CD14-positive monocyte (primary cell): Measurements from ENCODE around the gene NFATC1. TPM values are rescaled to one million over a fixed set of nuclear protein-coding genes. Genes with fewer than 3 reads are reported as not detected.

Source experiments
- DNase-seq, 3 donors: peaks; one replicate each; pipeline ENCODE4 v3.0.0-alpha.2; 2011 to 2022
- H2AFZ ChIP-seq: 2 replicates; pipeline ENCODE4 v1.6.0; 2012; ENCODE audit warnings: mild to moderate bottlenecking, low read depth, low read length, inconsistent platforms; ENCODE audit not compliant: insufficient read depth, poor library complexity, severe bottlenecking
- H3K27ac ChIP-seq, 2 donors: 1 replicate in 1 of 2; 2 replicates in 1 of 2; pipeline ENCODE4 v1.5.1; 2012 to 2013; ENCODE audit warnings: low read length in 2 of 2, control low read depth in 1 of 2, inconsistent platforms in 1 of 2, low read depth in 1 of 2, mild to moderate bottlenecking in 1 of 2
- H3K27me3 ChIP-seq, 2 donors: one replicate each; pipeline versions ENCODE4 v1.6.0 to v1.6.1; 2011 to 2013; ENCODE audit warnings: low read length in 2 of 2; ENCODE audit not compliant: control insufficient read depth in 2 of 2, insufficient read depth in 2 of 2
- H3K36me3 ChIP-seq, 2 donors: replicated peaks in 1 of 2; 1 replicate in 1 of 2; 2 replicates in 1 of 2; pipeline versions ENCODE4 v1.5.1 to v1.6.1; 2012 to 2013; ENCODE audit warnings: low read length in 2 of 2, control low read depth in 1 of 2, inconsistent platforms in 1 of 2, mild to moderate bottlenecking in 1 of 2; ENCODE audit not compliant: insufficient read depth in 2 of 2, control insufficient read depth in 1 of 2
- H3K4me1 ChIP-seq, 2 donors: 1 replicate in 1 of 2; 2 replicates in 1 of 2; pipeline versions ENCODE4 v1.5.1 to v1.6.1; 2012 to 2013; ENCODE audit warnings: low read length in 2 of 2, control low read depth in 1 of 2, inconsistent platforms in 1 of 2, mild to moderate bottlenecking in 1 of 2, moderate library complexity in 1 of 2; ENCODE audit not compliant: insufficient read depth in 2 of 2, control insufficient read depth in 1 of 2
- H3K4me2 ChIP-seq: replicated peaks from 2 replicates; pipeline ENCODE3; 2012; ENCODE audit warnings: low read length, moderate library complexity, mild to moderate bottlenecking; ENCODE audit not compliant: poor library complexity, severe bottlenecking; ENCODE audit errors: extremely low read depth
- H3K4me3 ChIP-seq, 3 experiments: fragments of 200-600 bp in 1 of 3; sonication (generic) in 1 of 3; replicated peaks in 1 of 3; 1 replicate in 2 of 3; 2 replicates in 1 of 3; pipeline ENCODE4 v1.5.1; 2011 to 2013; ENCODE audit warnings: low read length in 3 of 3, mild to moderate bottlenecking in 3 of 3, control low read depth in 2 of 3, low read depth in 2 of 3, inconsistent platforms in 1 of 3, moderate library complexity in 1 of 3
- H3K79me2 ChIP-seq: 2 replicates; pipeline ENCODE4 v1.6.0; 2012; ENCODE audit warnings: mild to moderate bottlenecking, control low read depth, inconsistent platforms, low read length, moderate library complexity; ENCODE audit not compliant: insufficient read depth
- H3K9ac ChIP-seq: 2 replicates; pipeline ENCODE4 v1.6.0; 2017; ENCODE audit warnings: low read length, mild to moderate bottlenecking; ENCODE audit not compliant: insufficient read depth, poor library complexity, severe bottlenecking
- H3K9me3 ChIP-seq, 2 donors: replicated peaks in 1 of 2; 1 replicate in 1 of 2; 2 replicates in 1 of 2; pipeline versions ENCODE4 v1.5.1 to v1.6.1; 2012 to 2013; ENCODE audit warnings: low read length in 2 of 2, control low read depth in 1 of 2; ENCODE audit not compliant: control insufficient read depth in 1 of 2, insufficient read depth in 1 of 2
- H4K20me1 ChIP-seq: 2 replicates; pipeline ENCODE4 v1.6.0; 2012; ENCODE audit warnings: mild to moderate bottlenecking, low read length, control low read depth, moderate library complexity; ENCODE audit not compliant: insufficient read depth
- H3K27ac Mint-ChIP-seq, 7 donors: one replicate each; pipeline ENCODE4 v1.8.0; 2020; ENCODE audit warnings: mild to moderate bottlenecking in 7 of 7, mixed read lengths in 7 of 7, moderate library complexity in 6 of 7, inconsistent platforms in 2 of 7
- H3K27me3 Mint-ChIP-seq, 3 donors: one replicate each; pipeline ENCODE4 v1.8.0; 2021 to 2022; ENCODE audit warnings: low read depth in 3 of 3, mild to moderate bottlenecking in 3 of 3, mixed read lengths in 3 of 3, moderate library complexity in 3 of 3, inconsistent platforms in 1 of 3
- H3K36me3 Mint-ChIP-seq, 2 donors: one replicate each; pipeline ENCODE4 v1.8.0; 2020; ENCODE audit warnings: mixed read lengths in 2 of 2, inconsistent platforms in 1 of 2, mild to moderate bottlenecking in 1 of 2
- H3K4me1 Mint-ChIP-seq: one replicate; pipeline ENCODE4 v1.8.0; 2020; ENCODE audit warnings: mild to moderate bottlenecking, mixed read lengths
- H3K4me3 Mint-ChIP-seq, 2 donors: one replicate each; pipeline ENCODE4 v1.8.0; 2020; ENCODE audit warnings: mild to moderate bottlenecking in 2 of 2, mixed read lengths in 2 of 2, moderate library complexity in 1 of 2
- H3K9me3 Mint-ChIP-seq, 7 donors: one replicate each; pipeline ENCODE4 v1.8.0; 2020 to 2022; ENCODE audit warnings: mixed read lengths in 7 of 7, mild to moderate bottlenecking in 6 of 7, moderate library complexity in 6 of 7, inconsistent platforms in 2 of 7
- WGBS: methylation state at CpG from one replicate; pipeline ENCODE4 v1.1.5; 2013; ENCODE audit warnings: missing lambda C conversion rate; ENCODE audit not compliant: insufficient coverage; 5-methylcytosine and 5-hydroxymethylcytosine counted together
- intact Hi-C, 2 donors: fragments of 100-400 bp; cut with micrococcal nuclease; formaldehyde crosslinking; loops; one replicate each; pipeline versions ENCODE4 v1.15.0 to v1.15.1; 2023
- polyA plus RNA-seq, 3 donors: library from polyadenylated mRNA; depleted of rRNA in 1 of 3; unstranded in 2 of 3; stranded (reverse) in 1 of 3; fragments of 300-500 nt in 2 of 3; fragments of >200 nt in 1 of 3; fragmentation: Illumina TruSeq in 2 of 3; gene quantifications; 1 replicate in 2 of 3; 2 replicates in 1 of 3; pipeline ENCODE4 v1.2.3, GENCODE V29; 2012 to 2021
- TF ChIP-seq, protein P1 (sequence below): fragments of 200-600 bp; IDR thresholded peaks from one replicate; pipeline ENCODE4 v1.8.0; 2022; ENCODE audit warnings: antibody characterized with exemption, mild to moderate bottlenecking

NFATC1 gene
- polyA plus RNA-seq, 3 donors, result 7.8 to 10.7 (median 8.3) TPM

DNA sequence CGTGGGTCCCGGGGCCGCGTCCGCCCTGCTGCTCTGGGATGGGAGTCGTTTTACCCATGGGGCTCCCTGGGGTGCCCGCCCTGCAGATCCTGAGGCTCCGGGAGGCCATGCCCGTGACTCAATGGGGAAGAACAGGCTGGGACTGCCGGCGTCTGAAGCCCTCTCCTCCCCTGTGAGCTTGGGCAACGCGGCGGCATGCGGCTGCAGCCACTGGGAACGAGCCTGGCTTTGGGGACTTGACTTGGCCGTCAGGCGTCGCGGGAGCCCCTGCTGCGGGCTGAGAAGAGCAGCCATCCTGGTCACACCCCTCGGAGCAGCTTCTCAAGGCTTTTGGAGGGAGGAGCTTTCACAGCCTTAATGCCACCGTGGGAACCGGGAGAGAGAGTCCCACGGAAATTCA is 157.0 kb downstream of the NFATC1 start:
- no peak overlapping the region for H3K27ac Mint-ChIP-seq
- Histone ChIP-seq H3K27me3 (no peaks in the 10 kb centered on the region), H3K36me3 (no peaks in the 10 kb centered on the region), H3K79me2 (no peaks in the 10 kb centered on the region), H4K20me1 (no peaks in the 10 kb centered on the region), H3K9me3 (no peaks in the 10 kb centered on the region), H3K9ac (no peak overlapping the region), H3K4me1 (no peaks in the 10 kb centered on the region), H3K4me2 (no peak overlapping the region), H2AFZ (no peak overlapping the region), H3K4me3 (no peak overlapping the region), H3K27ac (no peak overlapping the region)
- intact Hi-C loops, result no loop called here
- peaks cover 0 to 2% (median 1%) of the 10 kb centered on the region in 3 donors for H3K27me3 Mint-ChIP-seq
- H3K9me3 Mint-ChIP-seq, result peaks cover 0 to 8% (median 1%) of the 10 kb centered on the region in 7 donors
- no peaks in the 10 kb centered on the region for H3K4me1 Mint-ChIP-seq
- no peaks in the 10 kb centered on the region for H3K36me3 Mint-ChIP-seq
- WGBS, result 89% methylated on average over 21 of the region's 25 CpGs
- H3K4me3 Mint-ChIP-seq, result no peak overlapping the region
- TF ChIP-seq, protein P1, sequence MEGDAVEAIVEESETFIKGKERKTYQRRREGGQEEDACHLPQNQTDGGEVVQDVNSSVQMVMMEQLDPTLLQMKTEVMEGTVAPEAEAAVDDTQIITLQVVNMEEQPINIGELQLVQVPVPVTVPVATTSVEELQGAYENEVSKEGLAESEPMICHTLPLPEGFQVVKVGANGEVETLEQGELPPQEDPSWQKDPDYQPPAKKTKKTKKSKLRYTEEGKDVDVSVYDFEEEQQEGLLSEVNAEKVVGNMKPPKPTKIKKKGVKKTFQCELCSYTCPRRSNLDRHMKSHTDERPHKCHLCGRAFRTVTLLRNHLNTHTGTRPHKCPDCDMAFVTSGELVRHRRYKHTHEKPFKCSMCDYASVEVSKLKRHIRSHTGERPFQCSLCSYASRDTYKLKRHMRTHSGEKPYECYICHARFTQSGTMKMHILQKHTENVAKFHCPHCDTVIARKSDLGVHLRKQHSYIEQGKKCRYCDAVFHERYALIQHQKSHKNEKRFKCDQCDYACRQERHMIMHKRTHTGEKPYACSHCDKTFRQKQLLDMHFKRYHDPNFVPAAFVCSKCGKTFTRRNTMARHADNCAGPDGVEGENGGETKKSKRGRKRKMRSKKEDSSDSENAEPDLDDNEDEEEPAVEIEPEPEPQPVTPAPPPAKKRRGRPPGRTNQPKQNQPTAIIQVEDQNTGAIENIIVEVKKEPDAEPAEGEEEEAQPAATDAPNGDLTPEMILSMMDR, result no peak
- DNase-seq, result no peak

DNA sequence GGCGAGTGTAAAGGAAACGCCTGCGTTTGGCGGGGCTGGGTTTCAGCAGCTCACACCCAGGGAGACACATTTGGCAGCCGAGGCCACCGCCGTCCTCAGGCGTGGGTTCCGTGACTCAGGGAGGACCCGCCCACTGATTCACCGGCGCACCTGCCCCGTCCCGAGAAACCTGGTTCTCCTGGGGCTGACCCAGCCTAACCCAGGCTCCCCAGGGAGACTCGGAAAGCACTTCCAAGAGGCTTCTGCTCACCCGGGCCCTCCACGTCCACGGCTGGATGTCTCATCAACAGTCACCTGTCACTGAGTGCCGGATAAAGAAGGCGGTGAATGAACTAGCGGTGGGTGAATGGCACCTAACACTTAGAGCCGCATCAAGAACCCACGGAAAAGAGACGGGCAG is 157.4 kb downstream of the NFATC1 start:
- Histone ChIP-seq H3K9me3 (no peaks in the 10 kb centered on the region), H3K79me2 (no peaks in the 10 kb centered on the region), H3K9ac (no peak overlapping the region), H3K4me2 (no peak overlapping the region), H3K36me3 (no peaks in the 10 kb centered on the region), H3K4me3 (no peak overlapping the region), H4K20me1 (no peaks in the 10 kb centered on the region), H3K27ac (no peak overlapping the region), H3K27me3 (no peaks in the 10 kb centered on the region), H3K4me1 (no peaks in the 10 kb centered on the region), H2AFZ (no peak overlapping the region)
- TF ChIP-seq, protein P1, result no peak
- no peak overlapping the region for H3K27ac Mint-ChIP-seq
- no peak overlapping the region for H3K4me3 Mint-ChIP-seq
- H3K4me1 Mint-ChIP-seq, result no peaks in the 10 kb centered on the region
- WGBS, result 97% methylated on average over 24 of the region's 24 CpGs
- no peak for DNase-seq
- no peaks in the 10 kb centered on the region for H3K36me3 Mint-ChIP-seq
- peaks cover 0 to 8% (median 1%) of the 10 kb centered on the region in 7 donors for H3K9me3 Mint-ChIP-seq
- H3K27me3 Mint-ChIP-seq, result peaks cover 0 to 3% (median 2%) of the 10 kb centered on the region in 3 donors
- intact Hi-C loops, result no loop called here
